ENCODE data around the gene GRAMD1B.

DNA sequence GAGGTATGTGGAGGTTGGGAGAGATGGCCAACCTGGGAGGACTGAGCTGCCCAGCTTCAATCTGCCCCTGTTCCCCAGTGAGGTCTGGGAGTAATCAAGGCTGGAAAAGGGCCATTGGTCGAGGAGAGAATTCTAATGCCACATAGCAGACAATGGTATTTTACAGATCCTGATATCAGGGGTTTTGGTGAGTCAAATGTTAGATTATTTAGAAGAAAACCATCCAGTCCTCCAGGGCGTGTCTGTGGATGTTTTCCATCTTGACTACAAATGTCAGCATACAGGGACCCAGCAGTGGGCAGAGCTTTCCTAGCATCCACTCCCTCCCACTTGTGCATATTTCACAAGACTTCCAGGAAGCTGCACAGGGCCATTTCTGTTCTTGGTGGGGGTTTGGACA is 116.4 kb downstream of the GRAMD1B start:
- TF ChIP-seq, protein P1, sequence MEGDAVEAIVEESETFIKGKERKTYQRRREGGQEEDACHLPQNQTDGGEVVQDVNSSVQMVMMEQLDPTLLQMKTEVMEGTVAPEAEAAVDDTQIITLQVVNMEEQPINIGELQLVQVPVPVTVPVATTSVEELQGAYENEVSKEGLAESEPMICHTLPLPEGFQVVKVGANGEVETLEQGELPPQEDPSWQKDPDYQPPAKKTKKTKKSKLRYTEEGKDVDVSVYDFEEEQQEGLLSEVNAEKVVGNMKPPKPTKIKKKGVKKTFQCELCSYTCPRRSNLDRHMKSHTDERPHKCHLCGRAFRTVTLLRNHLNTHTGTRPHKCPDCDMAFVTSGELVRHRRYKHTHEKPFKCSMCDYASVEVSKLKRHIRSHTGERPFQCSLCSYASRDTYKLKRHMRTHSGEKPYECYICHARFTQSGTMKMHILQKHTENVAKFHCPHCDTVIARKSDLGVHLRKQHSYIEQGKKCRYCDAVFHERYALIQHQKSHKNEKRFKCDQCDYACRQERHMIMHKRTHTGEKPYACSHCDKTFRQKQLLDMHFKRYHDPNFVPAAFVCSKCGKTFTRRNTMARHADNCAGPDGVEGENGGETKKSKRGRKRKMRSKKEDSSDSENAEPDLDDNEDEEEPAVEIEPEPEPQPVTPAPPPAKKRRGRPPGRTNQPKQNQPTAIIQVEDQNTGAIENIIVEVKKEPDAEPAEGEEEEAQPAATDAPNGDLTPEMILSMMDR (IDR thresholded peaks at IDR 0.05; ENCODE audit: insufficient read depth, low read length): no peak
- TF ChIP-seq POLR2AphosphoS5 (IDR thresholded peaks at IDR 0.05; ENCODE audit: low read depth) (no peak), SPI1 (IDR thresholded peaks at IDR 0.05; ENCODE audit: borderline replicate concordance, low read depth) (no peak)
